HG02623 (cell line): ENCODE results near the gene MAGI3.

Source experiments
- ATAC-seq: cut with Tn5 transposase; IDR thresholded peaks from one replicate; pipeline ENCODE4 v1.9.1; 2021; ENCODE audit warnings: moderate library complexity; ENCODE audit not compliant: unreplicated experiment

Gene MAGI3

GRCh38 chr1:113389953-113390834 is at the start of gene MAGI3:
TSS of gene MAGI3 (plus strand) at chr1:113390515. CDS start at chr1:113391034, 519 bp downstream.
- ATAC-seq = peak; percentile 99

GRCh38 chr1:113353580-113353979 is 36.7 kb upstream of the MAGI3 start:
- no peak for ATAC-seq

- no peak for ATAC-seq
Observed at GRCh38 chr1:113363935-113364334, 26.4 kb upstream of the MAGI3 start.

- no peak for ATAC-seq
Observed at GRCh38 chr1:113369040-113369439, 21.3 kb upstream of the MAGI3 start.

GRCh38 chr1:113369699-113370098 is 20.6 kb upstream of the MAGI3 start:
- no peak for ATAC-seq

- ATAC-seq = no peak
Observed at GRCh38 chr1:113370868-113371267, 19.4 kb upstream of the MAGI3 start.

- no peak for ATAC-seq
Observed at GRCh38 chr1:113372546-113372945, 17.8 kb upstream of the MAGI3 start.

GRCh38 chr1:113373644-113374043 is 16.7 kb upstream of the MAGI3 start:
- no peak for ATAC-seq

GRCh38 chr1:113375878-113376277 is 14.4 kb upstream of the MAGI3 start:
- no peak for ATAC-seq

- no peak for ATAC-seq
Observed at GRCh38 chr1:113380075-113380474, 10.2 kb upstream of the MAGI3 start.

GRCh38 chr1:113388017-113388620 is 2.2 kb upstream of the MAGI3 start:
- no peak for ATAC-seq

GRCh38 chr1:113388621-113389358 is 1.5 kb upstream of the MAGI3 start:
- ATAC-seq = no peak

- ATAC-seq = no peak
Observed at GRCh38 chr1:113389359-113389952, 859 bp upstream of the MAGI3 start.

GRCh38 chr1:113390871-113391648 is 745 bp downstream of the MAGI3 start:
- no peak for ATAC-seq

- ATAC-seq = no peak
Observed at GRCh38 chr1:113391649-113392271, 1.4 kb downstream of the MAGI3 start.

GRCh38 chr1:113392541-113393128 is 2.3 kb downstream of the MAGI3 start:
- ATAC-seq = no peak

- no peak for ATAC-seq
Observed at GRCh38 chr1:113394043-113394862, 3.9 kb downstream of the MAGI3 start.

GRCh38 chr1:113394863-113395259 is 4.5 kb downstream of the MAGI3 start:
- no peak for ATAC-seq

GRCh38 chr1:113396102-113396501 is 5.8 kb downstream of the MAGI3 start:
- no peak for ATAC-seq
